H9 (cell line): ENCODE results near the gene RAB3C. TPM values are rescaled to one million over a fixed set of nuclear protein-coding genes. Genes with fewer than 3 reads are reported as not detected.

ENCODE experiments used
- DNase-seq: peaks from one replicate; pipeline ENCODE4 v3.0.0-alpha.2; 2017
- H2AFZ ChIP-seq: one replicate; pipeline ENCODE4 v1.6.1; 2013; ENCODE audit warnings: mild to moderate bottlenecking, low read length, control low read depth, moderate library complexity
- H2AK5ac ChIP-seq: 2 replicates; pipeline ENCODE4 v1.6.1; 2013; ENCODE audit warnings: low read length, control low read depth, mixed read lengths; ENCODE audit not compliant: insufficient read length
- H2BK120ac ChIP-seq: one replicate; pipeline ENCODE4 v1.6.1; 2013; ENCODE audit warnings: low read depth, mild to moderate bottlenecking, low read length, control low read depth, inconsistent platforms; ENCODE audit not compliant: poor library complexity, severe bottlenecking
- H2BK12ac ChIP-seq: 2 replicates; pipeline ENCODE4 v1.6.1; 2013; ENCODE audit warnings: low read length, control low read depth, mixed read lengths, low read depth; ENCODE audit not compliant: insufficient read length
- H2BK15ac ChIP-seq: 2 replicates; pipeline ENCODE4 v1.6.1; 2013; ENCODE audit warnings: low read depth, low read length, control low read depth
- H2BK20ac ChIP-seq: one replicate; pipeline ENCODE4 v1.6.1; 2013; ENCODE audit warnings: low read depth, mild to moderate bottlenecking, low read length, control low read depth, inconsistent platforms; ENCODE audit not compliant: poor library complexity, severe bottlenecking
- H2BK5ac ChIP-seq: 2 replicates; pipeline ENCODE4 v1.6.1; 2013; ENCODE audit warnings: low read length, control low read depth, mixed read lengths; ENCODE audit not compliant: insufficient read length
- H3K14ac ChIP-seq: 2 replicates; pipeline ENCODE4 v1.6.1; 2013; ENCODE audit warnings: low read length, control low read depth; ENCODE audit not compliant: insufficient read depth
- H3K18ac ChIP-seq: 2 replicates; pipeline ENCODE4 v1.6.1; 2013; ENCODE audit warnings: low read depth, mild to moderate bottlenecking, mixed read lengths, low read length, control low read depth; ENCODE audit not compliant: insufficient read length
- H3K23ac ChIP-seq: 2 replicates; pipeline ENCODE4 v1.6.1; 2013; ENCODE audit warnings: low read length, control low read depth, mixed read lengths, low read depth; ENCODE audit not compliant: insufficient read length
- H3K23me2 ChIP-seq: 2 replicates; pipeline ENCODE4 v1.6.1; 2013; ENCODE audit warnings: low read depth, mild to moderate bottlenecking, mixed read lengths, low read length, control low read depth; ENCODE audit not compliant: insufficient read length, poor library complexity, severe bottlenecking
- H3K27ac ChIP-seq: 2 replicates; pipeline ENCODE4 v1.5.1; 2013; ENCODE audit warnings: low read length, control low read depth, mixed read lengths, low read depth; ENCODE audit not compliant: insufficient read length
- H3K27me3 ChIP-seq: 2 replicates; pipeline ENCODE4 v1.6.1; 2013; ENCODE audit warnings: low read length, control low read depth, inconsistent platforms; ENCODE audit not compliant: insufficient read depth
- H3K4ac ChIP-seq: 2 replicates; pipeline ENCODE4 v1.6.1; 2013; ENCODE audit warnings: low read depth, mild to moderate bottlenecking, control low read depth, inconsistent platforms, low read length, moderate library complexity
- H3K4me1 ChIP-seq: 2 replicates; pipeline ENCODE4 v1.6.1; 2013; ENCODE audit warnings: low read length, control low read depth, inconsistent platforms; ENCODE audit not compliant: insufficient read depth
- H3K4me2 ChIP-seq: 2 replicates; pipeline ENCODE4 v1.6.1; 2013; ENCODE audit warnings: low read length, control low read depth, mixed read lengths; ENCODE audit not compliant: insufficient read length, insufficient read depth
- H3K56ac ChIP-seq: 2 replicates; pipeline ENCODE4 v1.6.1; 2013; ENCODE audit warnings: low read depth, mild to moderate bottlenecking, mixed read lengths, low read length, control low read depth; ENCODE audit not compliant: insufficient read length
- H3K79me1 ChIP-seq: 2 replicates; pipeline ENCODE4 v1.6.1; 2013; ENCODE audit warnings: low read depth, mild to moderate bottlenecking, moderate library complexity, low read length, control low read depth, inconsistent platforms; ENCODE audit not compliant: insufficient read depth, poor library complexity, severe bottlenecking
- H3K79me2 ChIP-seq: 2 replicates; pipeline ENCODE4 v1.6.1; 2013; ENCODE audit warnings: low read length, control low read depth, inconsistent platforms; ENCODE audit not compliant: insufficient read depth
- H3K9ac ChIP-seq: 2 replicates; pipeline ENCODE4 v1.6.1; 2013; ENCODE audit warnings: low read length, control low read depth, mixed read lengths; ENCODE audit not compliant: insufficient read length; ENCODE audit errors: extremely low read depth
- H3K9me3 ChIP-seq: one replicate; pipeline ENCODE4 v1.6.1; 2013; ENCODE audit warnings: low read depth, low read length, inconsistent platforms; ENCODE audit not compliant: control insufficient read depth
- H3T11ph ChIP-seq: one replicate; pipeline ENCODE4 v1.6.1; 2013; ENCODE audit warnings: mild to moderate bottlenecking, low read length, control low read depth, inconsistent platforms
- H4K20me1 ChIP-seq: one replicate; pipeline ENCODE4 v1.6.1; 2013; ENCODE audit not compliant: control insufficient read depth, insufficient read length, insufficient read depth
- H4K5ac ChIP-seq: 2 replicates; pipeline ENCODE4 v1.6.1; 2013; ENCODE audit warnings: low read depth, mild to moderate bottlenecking, mixed read lengths, low read length, control low read depth; ENCODE audit not compliant: insufficient read length
- H4K8ac ChIP-seq: replicated peaks from 2 replicates; pipeline ENCODE4 v1.6.1; 2013; ENCODE audit warnings: low read length, control low read depth, mixed read lengths, low read depth; ENCODE audit not compliant: insufficient read length
- H4K91ac ChIP-seq: 2 replicates; pipeline ENCODE4 v1.6.1; 2013; ENCODE audit warnings: low read depth, mild to moderate bottlenecking, moderate library complexity, mixed read lengths, low read length, control low read depth; ENCODE audit not compliant: insufficient read length
- H3K27ac Mint-ChIP-seq, 3 experiments: 2 replicates in 2 of 3; 3 replicates in 1 of 3; pipeline ENCODE4 v1.8.0; 2020 to 2021; ENCODE audit warnings: mixed read lengths in 3 of 3, mild to moderate bottlenecking in 1 of 3, moderate library complexity in 1 of 3
- H3K27me3 Mint-ChIP-seq: 2 replicates; pipeline ENCODE4 v1.8.0; 2021; ENCODE audit warnings: low read depth, mild to moderate bottlenecking, moderate library complexity, mixed read lengths
- H3K36me3 Mint-ChIP-seq, 3 experiments: 2 replicates in 2 of 3; 3 replicates in 1 of 3; pipeline ENCODE4 v1.8.0; 2020 to 2021; ENCODE audit warnings: low read depth in 3 of 3, mixed read lengths in 3 of 3; ENCODE audit not compliant: insufficient read depth in 1 of 3
- H3K4me1 Mint-ChIP-seq, 2 experiments: 2 replicates each; pipeline ENCODE4 v1.8.0; 2020; ENCODE audit warnings: mixed read lengths in 2 of 2
- H3K4me3 Mint-ChIP-seq, 2 experiments: 2 replicates in 1 of 2; 3 replicates in 1 of 2; pipeline ENCODE4 v1.8.0; 2020 to 2021; ENCODE audit warnings: mild to moderate bottlenecking in 2 of 2, mixed read lengths in 2 of 2, moderate library complexity in 1 of 2
- H3K9me3 Mint-ChIP-seq, 2 experiments: 2 replicates in 1 of 2; 3 replicates in 1 of 2; pipeline ENCODE4 v1.8.0; 2020; ENCODE audit warnings: mild to moderate bottlenecking in 2 of 2, mixed read lengths in 2 of 2, moderate library complexity in 1 of 2
- CTCF ChIP-seq: fragments of 200-600 bp; sonication (generic); conservative IDR thresholded peaks from 3 replicates; pipeline ENCODE4 v1.8.0; 2021; ENCODE audit warnings: antibody characterized with exemption, mild to moderate bottlenecking
- WGBS: extraction: QIAGEN DNeasy Blood & Tissue Kit; methylation state at CpG from one replicate; pipeline ENCODE4 v1.1.7; 2013; ENCODE audit warnings: missing lambda C conversion rate, low lambda C conversion rate, mixed read lengths; ENCODE audit not compliant: insufficient read length; ENCODE audit errors: extremely low coverage; 5-methylcytosine and 5-hydroxymethylcytosine counted together
- total RNA-seq: library from RNA; stranded (reverse); gene quantifications from 2 replicates; pipeline ENCODE4 v1.2.1, GENCODE V29; 2021

Gene RAB3C
- total RNA-seq, 1 experiment from 2014 or later, result 16.3 TPM

- no peak overlapping the region for H2BK20ac ChIP-seq
- H3K23ac ChIP-seq, result no peak overlapping the region
- no peak overlapping the region for H3T11ph ChIP-seq
- Mint-ChIP-seq H3K9me3 (peaks cover 0 to 3% of the 10 kb centered on the region in 2 experiments; a peak in 2 of 5 replicates), H3K4me1 (peaks cover 0 to 4% of the 10 kb centered on the region in 2 experiments; a peak in 1 of 4 replicates), H3K27ac (no peak overlapping the region), H3K4me3 (no peak overlapping the region), H3K36me3 (no peaks in the 10 kb centered on the region), H3K27me3 (no peaks in the 10 kb centered on the region)
- no peak for DNase-seq
- H4K20me1 ChIP-seq, result no peaks in the 10 kb centered on the region
- no peak for TF ChIP-seq CTCF
- no peaks in the 10 kb centered on the region for H3K9me3 ChIP-seq
- H4K91ac ChIP-seq, result no peak overlapping the region
- no peak overlapping the region for H4K8ac ChIP-seq
- no peak overlapping the region for H3K4ac ChIP-seq
- H2AK5ac ChIP-seq, result no peak overlapping the region
- no peaks in the 10 kb centered on the region for H3K79me1 ChIP-seq
- no peaks in the 10 kb centered on the region for H3K27me3 ChIP-seq
- no peak overlapping the region for H2BK5ac ChIP-seq
- no peaks in the 10 kb centered on the region for H3K23me2 ChIP-seq
- no peaks in the 10 kb centered on the region for H3K79me2 ChIP-seq
- no peaks in the 10 kb centered on the region for H3K4me1 ChIP-seq
- no peak overlapping the region for H3K4me2 ChIP-seq
- no peak overlapping the region for H3K56ac ChIP-seq
- no peak overlapping the region for H4K5ac ChIP-seq
- no peak overlapping the region for H3K18ac ChIP-seq
- no CpG with 5 or more reads among the region's 2 CpGs for WGBS
- H2BK120ac ChIP-seq, result no peak overlapping the region
- H2AFZ ChIP-seq, result no peak overlapping the region
- no peak overlapping the region for H3K9ac ChIP-seq
- H3K27ac ChIP-seq, result no peak overlapping the region
- H3K14ac ChIP-seq, result no peak overlapping the region
- no peak overlapping the region for H2BK15ac ChIP-seq
- H2BK12ac ChIP-seq, result no peak overlapping the region
Measured at GRCh38 chr5:58902765-58903164, 319.9 kb downstream of the RAB3C start.
